BLaER1 treated with 17β-estradiol and CSF1 and Interleukin-3, amounts not matched to agents 10 nM and 100 nM (cell line): Measurements from ENCODE around the gene CGB1.
"Not testable (repeated sequence)": the region's sequence is repeated elsewhere in the genome, so short reads cannot be mapped to it uniquely, and the experiment has no call there.

Experiments used
- H3K27ac ChIP-seq, 11 experiments: shearing (Covaris generic); formaldehyde crosslinking; 2 replicates each; pipeline ENCODE4 v1.8.1; 2022
- H3K27me3 ChIP-seq, 11 experiments: shearing (Covaris generic); formaldehyde crosslinking; 2 replicates each; pipeline ENCODE4 v1.8.1; 2022
- H3K36me3 ChIP-seq, 11 experiments: shearing (Covaris generic); formaldehyde crosslinking; 2 replicates each; pipeline ENCODE4 v1.8.1; 2022
- H3K4me1 ChIP-seq, 10 experiments: shearing (Covaris generic); formaldehyde crosslinking; 2 replicates each; pipeline ENCODE4 v1.8.1; 2022
- H3K4me2 ChIP-seq, 11 experiments: shearing (Covaris generic); formaldehyde crosslinking; 2 replicates each; pipeline ENCODE4 v1.8.1; 2022
- H3K4me3 ChIP-seq, 10 experiments: shearing (Covaris generic); formaldehyde crosslinking; 2 replicates each; pipeline ENCODE4 v1.8.1; 2022
- H3K9ac ChIP-seq, 11 experiments: shearing (Covaris generic); formaldehyde crosslinking; 2 replicates each; pipeline ENCODE4 v1.8.1; 2022
- H3K9me3 ChIP-seq, 11 experiments: shearing (Covaris generic); formaldehyde crosslinking; replicated peaks in 1 of 11; 2 replicates each; pipeline ENCODE4 v1.8.1; 2022
- H4K20me1 ChIP-seq, 11 experiments: shearing (Covaris generic); formaldehyde crosslinking; 2 replicates each; pipeline ENCODE4 v1.8.1; 2022
- Cebpa-rat ChIP-seq, 11 experiments: shearing (Covaris generic); IDR thresholded peaks; 2 replicates each; pipeline ENCODE4 v1.8.1; 2022

CGB1 gene

DNA sequence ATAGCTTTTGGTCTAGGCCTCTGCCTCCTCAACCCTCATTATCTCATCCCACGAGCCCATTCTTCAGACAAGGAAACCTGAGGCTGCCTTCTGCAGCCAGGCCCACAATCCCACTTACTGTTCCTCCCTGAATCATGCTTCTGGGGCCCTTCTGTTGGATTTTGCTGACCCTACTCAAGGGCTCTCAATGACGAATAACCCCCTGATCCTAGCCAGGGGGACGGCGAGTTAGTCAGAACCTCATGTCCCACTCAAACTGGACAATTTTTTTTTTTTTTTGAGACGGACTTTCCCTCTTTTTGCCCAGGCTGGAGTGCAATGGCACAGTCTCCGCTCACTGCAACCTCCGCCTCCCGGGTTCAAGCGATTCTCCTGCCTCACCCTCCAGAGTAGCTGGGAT is 14.6 kb downstream of the CGB1 start:
- peaks cover 0 to 20% (median 17%) of the 10 kb centered on the region in 11 experiments; a peak in 14 of 22 replicates for H4K20me1 ChIP-seq
- no peak for TF ChIP-seq Cebpa-rat (IDR thresholded peaks at IDR 0.05)
- H3K9ac ChIP-seq = no peak overlapping the region
- no peaks in the 10 kb centered on the region for H3K9me3 ChIP-seq
- H3K4me3 ChIP-seq = no peak overlapping the region
- peaks cover 0 to 1% (median 0%) of the 10 kb centered on the region in 11 experiments; a peak in 2 of 22 replicates for H3K36me3 ChIP-seq
- H3K4me1 ChIP-seq = peaks cover 35 to 50% (median 47%) of the 10 kb centered on the region in 10 experiments
- H3K4me2 ChIP-seq = peak overlapping the region in 4 of 11 experiments; percentile 44 to 93 (median 82); a peak in 7 of 22 replicates
- H3K27me3 ChIP-seq = peaks cover 28 to 39% (median 35%) of the 10 kb centered on the region in 11 experiments
- H3K27ac ChIP-seq = no peak overlapping the region

DNA sequence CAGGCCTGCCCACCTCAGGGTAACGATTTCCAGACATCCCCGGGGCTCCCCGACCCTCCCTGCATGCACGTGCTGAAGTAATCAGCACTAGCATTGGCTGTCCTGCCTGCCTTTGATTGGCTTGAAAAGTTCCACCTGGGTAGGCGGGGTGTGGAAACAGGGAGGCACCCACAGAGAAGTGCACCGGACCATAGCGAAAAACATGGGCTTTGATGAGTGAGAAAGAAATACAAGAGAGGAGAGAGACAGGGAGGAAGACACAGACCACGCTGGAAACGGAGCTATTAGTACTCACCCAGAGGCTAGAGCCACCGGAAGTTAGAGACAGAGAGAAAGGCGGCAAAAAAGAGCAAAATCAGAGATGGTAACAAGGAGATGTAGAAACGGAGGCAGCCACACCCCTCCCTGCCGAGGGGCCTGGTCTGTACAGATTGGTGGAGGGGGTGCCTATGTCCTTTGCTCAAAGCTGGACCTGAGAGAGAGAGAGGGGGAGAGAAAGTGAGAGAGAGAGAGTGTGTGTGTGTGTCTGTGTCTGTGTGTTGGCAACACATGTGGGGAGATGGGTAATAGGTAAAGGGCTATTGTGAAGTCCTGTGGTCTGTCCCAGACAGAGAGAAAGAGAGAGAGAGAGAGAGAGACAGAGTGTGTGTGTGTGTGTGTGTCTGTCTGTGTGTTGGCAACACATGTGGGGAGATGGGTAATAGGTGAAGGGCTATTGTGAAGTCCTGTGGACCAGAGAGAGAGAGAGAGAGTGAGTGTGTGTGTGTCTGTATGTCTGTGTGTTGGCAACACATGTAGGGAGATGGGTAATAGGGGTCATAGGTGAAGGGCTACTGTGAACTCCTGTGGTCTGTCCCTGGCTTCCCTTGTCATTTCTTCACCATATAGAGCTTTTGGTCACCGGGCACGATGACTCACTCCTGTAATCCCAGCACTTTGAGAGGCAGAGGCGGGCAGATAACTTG is 15.5 kb downstream of the CGB1 start:
- Histone ChIP-seq H3K9ac (peak overlapping the region in 4 of 11 experiments; percentile 21 to 39 (median 28); a peak in 4 of 22 replicates), H4K20me1 (peaks cover 0 to 27% (median 23%) of the 10 kb centered on the region in 11 experiments; a peak in 15 of 22 replicates), H3K27me3 (peaks cover 29 to 42% (median 39%) of the 10 kb centered on the region in 11 experiments), H3K36me3 (peaks cover 1 to 9% (median 2%) of the 10 kb centered on the region in 11 experiments; a peak in 19 of 22 replicates), H3K27ac (peak overlapping the region in 1 of 11 experiments; percentile 20; a peak in 2 of 22 replicates), H3K9me3 (no peaks in the 10 kb centered on the region), H3K4me3 (no peak overlapping the region), H3K4me2 (peak overlapping the region; percentile 44 to 93 (median 79)), H3K4me1 (peaks cover 35 to 51% (median 47%) of the 10 kb centered on the region in 10 experiments)
- no peak; a peak in 1 of 22 replicates for TF ChIP-seq Cebpa-rat (IDR thresholded peaks at IDR 0.05)

DNA sequence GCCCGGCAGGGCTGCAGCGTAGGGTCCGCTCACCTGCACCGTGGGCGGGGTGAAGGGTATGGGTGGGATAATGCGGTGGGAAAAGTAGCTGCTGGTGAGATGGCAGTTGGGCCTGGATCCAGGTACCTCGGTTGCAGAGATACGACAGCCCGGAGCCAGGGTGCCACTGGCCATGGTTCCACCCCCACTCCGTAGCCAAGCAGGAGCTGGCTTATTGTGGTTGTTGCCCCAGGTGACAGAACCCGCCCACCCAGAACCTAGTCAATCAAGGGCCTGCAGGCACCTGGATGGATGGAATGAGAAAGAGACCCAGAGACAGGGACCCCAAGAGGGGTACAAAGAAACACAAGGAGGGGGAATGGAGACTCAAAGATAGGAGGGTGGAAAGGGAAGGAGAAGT is 16.4 kb downstream of the CGB1 start:
- no peaks in the 10 kb centered on the region for H3K9me3 ChIP-seq
- H3K27me3 ChIP-seq = peaks cover 29 to 42% (median 39%) of the 10 kb centered on the region in 11 experiments
- H3K9ac ChIP-seq = no peak overlapping the region
- peaks cover 0 to 36% (median 29%) of the 10 kb centered on the region in 11 experiments; a peak in 15 of 22 replicates for H4K20me1 ChIP-seq
- H3K4me1 ChIP-seq = peaks cover 35 to 51% (median 47%) of the 10 kb centered on the region in 10 experiments
- H3K4me3 ChIP-seq = no peak overlapping the region
- peak overlapping the region; percentile 44 to 93 (median 79); a peak in 21 of 22 replicates for H3K4me2 ChIP-seq
- H3K27ac ChIP-seq = no peak overlapping the region
- H3K36me3 ChIP-seq = peaks cover 10 to 18% (median 11%) of the 10 kb centered on the region in 11 experiments
- TF ChIP-seq Cebpa-rat (IDR thresholded peaks at IDR 0.05) = no peak

- H3K27me3 ChIP-seq = peaks cover 29 to 42% (median 39%) of the 10 kb centered on the region in 11 experiments
- H3K36me3 ChIP-seq = peaks cover 20 to 28% (median 21%) of the 10 kb centered on the region in 11 experiments
- peak overlapping the region; percentile 78 to 97 (median 90) for H3K4me2 ChIP-seq
- peak overlapping the region; percentile 41 to 66 (median 51); a peak in 18 of 20 replicates for H3K4me3 ChIP-seq
- peaks cover 0 to 45% (median 38%) of the 10 kb centered on the region in 11 experiments; a peak in 15 of 22 replicates for H4K20me1 ChIP-seq
- H3K27ac ChIP-seq = no peak overlapping the region
- H3K4me1 ChIP-seq = peaks cover 35 to 51% (median 47%) of the 10 kb centered on the region in 10 experiments
- H3K9ac ChIP-seq = peak overlapping the region in 2 of 11 experiments; percentile 55 to 60; a peak in 3 of 22 replicates
- TF ChIP-seq Cebpa-rat (IDR thresholded peaks at IDR 0.05) = no peak
- H3K9me3 ChIP-seq = no peaks in the 10 kb centered on the region
Measured at GRCh38 chr19:49019242-49019932, 17.3 kb downstream of the CGB1 start.

GRCh38 chr19:49018388-49019241 is 18.1 kb downstream of the CGB1 start:
- H3K9me3 ChIP-seq, H3K27ac ChIP-seq: not testable (repeated sequence)
- Histone ChIP-seq H3K36me3 (peaks cover 25 to 35% (median 28%) of the 10 kb centered on the region in 11 experiments), H3K4me2 (peak overlapping the region; percentile 78 to 97 (median 90)), H3K4me1 (peaks cover 35 to 51% (median 47%) of the 10 kb centered on the region in 10 experiments), H3K9ac (peak overlapping the region in 10 of 11 experiments; percentile 8 to 68 (median 50); a peak in 15 of 22 replicates), H3K4me3 (peak overlapping the region; percentile 41 to 66 (median 51)), H3K27me3 (peaks cover 29 to 42% (median 39%) of the 10 kb centered on the region in 11 experiments), H4K20me1 (peaks cover 0 to 52% (median 41%) of the 10 kb centered on the region in 11 experiments; a peak in 16 of 22 replicates)

DNA sequence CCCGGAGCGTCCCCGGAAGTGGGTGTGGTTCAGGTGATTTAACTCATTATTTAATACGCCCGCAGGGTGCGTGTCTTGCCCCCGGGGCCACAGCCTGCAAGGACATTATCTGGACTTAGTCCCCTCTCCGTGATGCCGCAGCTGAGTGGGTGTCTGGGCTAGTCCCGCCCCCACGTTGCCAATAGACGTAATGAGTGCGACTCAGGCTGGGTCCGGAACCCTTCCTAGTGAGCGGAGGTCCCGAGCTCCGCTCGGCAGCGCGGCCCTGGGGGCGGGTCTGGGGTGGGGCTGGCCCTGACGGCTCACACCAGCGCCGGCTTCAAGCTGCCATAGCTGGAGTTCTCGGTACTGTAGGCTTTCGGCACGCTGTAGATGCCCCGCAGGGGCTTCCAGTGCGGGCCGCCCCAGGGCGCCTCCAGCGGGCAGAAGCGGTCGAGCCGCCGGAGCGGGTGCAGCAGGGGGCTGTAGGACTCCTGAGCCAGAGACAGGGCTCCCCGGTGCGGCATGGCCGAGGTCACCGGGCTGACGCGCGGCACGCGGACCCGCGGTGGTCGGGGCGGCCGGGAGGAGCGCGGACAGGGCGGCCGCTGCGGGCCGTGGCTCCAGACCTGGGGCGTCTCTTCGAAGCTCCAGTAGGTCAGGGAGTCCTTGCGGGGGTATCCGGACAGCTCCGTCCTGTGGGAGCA is 18.9 kb downstream of the CGB1 start:
- Histone ChIP-seq H3K4me3 (peak overlapping the region; percentile 41 to 66 (median 51)), H3K9me3 (no peaks in the 10 kb centered on the region), H4K20me1 (peaks cover 0 to 57% (median 41%) of the 10 kb centered on the region in 11 experiments; a peak in 16 of 22 replicates), H3K9ac (peak overlapping the region in 10 of 11 experiments; percentile 8 to 68 (median 54); a peak in 17 of 22 replicates), H3K4me1 (peaks cover 35 to 51% (median 47%) of the 10 kb centered on the region in 10 experiments), H3K4me2 (peak overlapping the region; percentile 78 to 97 (median 90)), H3K27ac (no peak overlapping the region), H3K36me3 (peaks cover 26 to 44% (median 36%) of the 10 kb centered on the region in 11 experiments), H3K27me3 (peaks cover 29 to 42% (median 39%) of the 10 kb centered on the region in 11 experiments)
- TF ChIP-seq Cebpa-rat (IDR thresholded peaks at IDR 0.05) = no peak

GRCh38 chr19:49017041-49017665 is 19.5 kb downstream of the CGB1 start, which contains the start of gene LHB:
LHB (minus strand) TSS chr19:49017091; CDS start chr19:49017081, 10 bp downstream.
- peaks cover 33 to 50% (median 43%) of the 10 kb centered on the region in 11 experiments for H3K36me3 ChIP-seq
- H3K4me1 ChIP-seq = peaks cover 35 to 51% (median 47%) of the 10 kb centered on the region in 10 experiments
- H4K20me1 ChIP-seq = peaks cover 0 to 64% (median 47%) of the 10 kb centered on the region in 11 experiments; a peak in 16 of 22 replicates
- peak within 1 kb of the TSS in 10 of 11 experiments; percentile 8 to 68 (median 54); a peak in 15 of 22 replicates for H3K9ac ChIP-seq
- H3K4me3 ChIP-seq = peak within 1 kb of the TSS; percentile 41 to 66 (median 51)
- H3K27me3 ChIP-seq = peaks cover 29 to 42% (median 39%) of the 10 kb centered on the region in 11 experiments
- no peaks in the 10 kb centered on the region for H3K9me3 ChIP-seq
- peak within 1 kb of the TSS; percentile 78 to 97 (median 90) for H3K4me2 ChIP-seq
- no peak for TF ChIP-seq Cebpa-rat (IDR thresholded peaks at IDR 0.05)
- H3K27ac ChIP-seq = no peak within 1 kb of the TSS
